CD4-positive, CD25-positive, alpha-beta regulatory T cell (primary cell): ENCODE measurements around the gene RFX1. TPM values are rescaled to one million over a fixed set of nuclear protein-coding genes. Genes with fewer than 3 reads are reported as not detected.

Experiments used
- ATAC-seq, 2 donors: fragments of 150-1000 bp; cut with Tn5 transposase; one replicate each; pipeline ENCODE4 v1.10.0; 2021; ENCODE audit warnings: low read depth in 2 of 2, moderate number of reproducible peaks in 2 of 2, moderate library complexity in 1 of 2
- DNase-seq, 3 donors: peaks; one replicate each; pipeline versions ENCODE4 v3.0.0 to v3.0.0-alpha.2; 2012 to 2022; ENCODE audit warnings: mixed read lengths in 1 of 3
- H3K27ac ChIP-seq: one replicate; pipeline ENCODE4 v1.7.0; 2013; ENCODE audit warnings: mild to moderate bottlenecking, low read length; ENCODE audit not compliant: insufficient read depth, poor library complexity, severe bottlenecking
- H3K27me3 ChIP-seq: one replicate; pipeline ENCODE4 v1.7.0; 2013; ENCODE audit warnings: low read length; ENCODE audit not compliant: control insufficient read depth, insufficient read depth
- H3K36me3 ChIP-seq: one replicate; pipeline ENCODE4 v1.7.0; 2013; ENCODE audit warnings: mild to moderate bottlenecking, low read length, moderate library complexity; ENCODE audit not compliant: control insufficient read depth, insufficient read depth
- H3K4me1 ChIP-seq: 2 replicates; pipeline ENCODE4 v1.7.0; 2013; ENCODE audit warnings: mild to moderate bottlenecking, low read length; ENCODE audit not compliant: insufficient read depth, control insufficient read depth, poor library complexity, severe bottlenecking
- H3K4me3 ChIP-seq: one replicate; pipeline ENCODE4 v1.7.0; 2013; ENCODE audit warnings: low read depth, mild to moderate bottlenecking, low read length, moderate library complexity
- H3K9me3 ChIP-seq, 2 experiments: 1 replicate in 1 of 2; 2 replicates in 1 of 2; pipeline ENCODE4 v1.7.0; 2013; ENCODE audit warnings: low read length in 2 of 2, mild to moderate bottlenecking in 1 of 2, moderate library complexity in 1 of 2; ENCODE audit not compliant: control insufficient read depth in 2 of 2
- H3K27ac Mint-ChIP-seq, 3 donors: one replicate each; pipeline ENCODE4 v1.8.0; 2020 to 2022; ENCODE audit warnings: mild to moderate bottlenecking in 3 of 3, mixed read lengths in 3 of 3, moderate library complexity in 2 of 3
- H3K27me3 Mint-ChIP-seq: one replicate; pipeline ENCODE4 v1.8.0; 2022; ENCODE audit warnings: mild to moderate bottlenecking, mixed read lengths
- H3K36me3 Mint-ChIP-seq: one replicate; pipeline ENCODE4 v1.8.0; 2020; ENCODE audit warnings: mixed read lengths
- H3K4me1 Mint-ChIP-seq, 4 donors: one replicate each; pipeline ENCODE4 v1.8.0; 2020 to 2022; ENCODE audit warnings: mixed read lengths in 4 of 4, mild to moderate bottlenecking in 1 of 4
- H3K4me3 Mint-ChIP-seq, 4 donors: one replicate each; pipeline ENCODE4 v1.8.0; 2020 to 2022; ENCODE audit warnings: mild to moderate bottlenecking in 4 of 4, mixed read lengths in 4 of 4, moderate library complexity in 3 of 4
- H3K9me3 Mint-ChIP-seq, 7 donors: one replicate each; pipeline ENCODE4 v1.8.0; 2020 to 2022; ENCODE audit warnings: mixed read lengths in 7 of 7, mild to moderate bottlenecking in 3 of 7, moderate library complexity in 2 of 7
- polyA plus RNA-seq, 4 donors: library from polyadenylated mRNA; unstranded; fragments of 300-500 nt; fragmentation: Illumina TruSeq; gene quantifications; one replicate each; pipeline ENCODE4 v1.2.3, GENCODE V29; 2021
- total RNA-seq: library from RNA; stranded (reverse); gene quantifications from one replicate; pipeline ENCODE4 v1.2.3, GENCODE V29; 2022

The RFX1 gene
- total and polyA plus RNA-seq, 5 donors from 2014 or later: 0.48 to 23.2 (median 1.1) TPM

DNA sequence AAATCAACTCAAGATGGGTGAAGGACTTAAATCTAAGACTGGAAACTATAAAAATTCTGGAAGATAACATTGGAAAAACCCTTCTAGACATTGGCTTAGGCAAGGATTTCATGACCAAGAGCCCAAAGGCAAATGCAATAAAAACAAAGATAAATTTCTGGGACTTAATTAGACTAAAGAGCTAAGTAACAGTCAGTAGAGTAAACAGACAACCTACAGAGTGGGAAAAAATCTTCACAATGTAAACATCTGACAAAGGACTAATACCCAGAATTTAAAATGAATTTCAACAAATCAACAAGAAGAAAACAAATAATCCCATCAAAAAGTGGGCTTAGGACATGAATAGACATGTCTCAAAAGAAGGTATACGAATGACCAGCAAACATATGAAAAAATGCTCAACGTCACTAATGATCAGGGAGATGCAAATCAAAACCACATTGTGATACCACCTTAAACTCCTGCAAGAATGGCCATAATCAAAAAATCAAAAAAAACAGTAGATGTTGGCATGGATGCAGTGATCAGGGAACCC is 6.3 kb upstream of the RFX1 start:
- Mint-ChIP-seq H3K4me1 (peaks cover 0 to 8% (median 3%) of the 10 kb centered on the region in 4 donors), H3K4me3 (peak overlapping the region in 1 of 4 donors; percentile 24), H3K36me3 (no peaks in the 10 kb centered on the region), H3K27me3 (no peaks in the 10 kb centered on the region), H3K9me3 (no peaks in the 10 kb centered on the region), H3K27ac (no peak overlapping the region)
- DNase-seq (no peak), ATAC-seq (no peak)
- Histone ChIP-seq H3K4me3 (no peak overlapping the region), H3K27ac (no peak overlapping the region), H3K36me3 (no peaks in the 10 kb centered on the region), H3K4me1 (peaks cover 4% of the 10 kb centered on the region), H3K27me3 (no peaks in the 10 kb centered on the region), H3K9me3 (no peaks in the 10 kb centered on the region)

DNA sequence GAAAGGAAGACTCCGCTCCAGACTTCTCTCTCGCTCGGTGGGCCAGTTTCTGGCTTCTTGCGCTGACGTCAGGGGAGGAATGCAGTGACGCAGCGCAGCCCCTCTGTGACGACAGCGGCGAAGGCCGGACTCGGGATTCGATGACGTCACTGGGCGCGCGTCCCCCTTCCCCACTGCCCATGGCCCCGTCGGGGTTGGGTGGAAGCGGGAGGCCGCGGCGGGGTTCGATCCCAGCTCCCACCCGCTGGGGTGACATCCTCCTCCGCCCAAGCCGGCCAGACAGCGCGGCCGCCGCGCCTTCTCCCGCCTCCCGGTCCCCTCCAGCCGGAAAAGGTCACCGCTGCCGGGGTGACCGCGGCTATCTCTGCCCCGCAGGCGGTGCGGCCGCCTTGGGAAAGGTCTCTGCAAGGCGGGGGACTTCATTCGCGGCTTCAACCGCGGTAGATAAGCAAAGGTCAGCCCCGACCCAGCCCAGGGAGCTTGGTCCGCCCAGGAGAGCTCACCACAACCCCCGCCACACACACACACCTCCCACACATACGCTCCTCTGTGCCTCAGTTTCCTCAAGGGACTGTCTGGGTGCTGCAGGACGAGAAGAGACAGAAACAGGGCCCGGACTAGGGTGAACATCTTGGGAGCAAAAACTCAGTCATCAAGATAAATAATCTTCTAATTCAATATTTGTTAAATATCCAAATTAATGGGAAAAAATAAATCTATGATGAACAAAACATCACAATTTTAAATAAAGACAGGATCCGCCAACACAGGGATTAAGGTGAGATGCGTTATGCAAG is 844 bp upstream of the RFX1 start:
- ATAC-seq: peak; percentile 0 to 6
- peaks cover 12 to 38% (median 29%) of the 10 kb centered on the region in 4 donors for H3K4me1 Mint-ChIP-seq
- no peaks in the 10 kb centered on the region for H3K27me3 ChIP-seq
- peak overlapping the region; percentile 77 for H3K4me3 ChIP-seq
- no peaks in the 10 kb centered on the region for H3K36me3 ChIP-seq
- H3K27me3 Mint-ChIP-seq: peaks cover 8% of the 10 kb centered on the region
- no peak for DNase-seq
- peak overlapping the region; percentile 100 for H3K27ac ChIP-seq
- no peaks in the 10 kb centered on the region for H3K9me3 Mint-ChIP-seq
- peak overlapping the region; percentile 98 to 99 (median 99) for H3K27ac Mint-ChIP-seq
- H3K36me3 Mint-ChIP-seq: no peaks in the 10 kb centered on the region
- no peaks in the 10 kb centered on the region for H3K9me3 ChIP-seq
- peak overlapping the region; percentile 89 to 96 (median 92) for H3K4me3 Mint-ChIP-seq
- peaks cover 42% of the 10 kb centered on the region for H3K4me1 ChIP-seq

DNA sequence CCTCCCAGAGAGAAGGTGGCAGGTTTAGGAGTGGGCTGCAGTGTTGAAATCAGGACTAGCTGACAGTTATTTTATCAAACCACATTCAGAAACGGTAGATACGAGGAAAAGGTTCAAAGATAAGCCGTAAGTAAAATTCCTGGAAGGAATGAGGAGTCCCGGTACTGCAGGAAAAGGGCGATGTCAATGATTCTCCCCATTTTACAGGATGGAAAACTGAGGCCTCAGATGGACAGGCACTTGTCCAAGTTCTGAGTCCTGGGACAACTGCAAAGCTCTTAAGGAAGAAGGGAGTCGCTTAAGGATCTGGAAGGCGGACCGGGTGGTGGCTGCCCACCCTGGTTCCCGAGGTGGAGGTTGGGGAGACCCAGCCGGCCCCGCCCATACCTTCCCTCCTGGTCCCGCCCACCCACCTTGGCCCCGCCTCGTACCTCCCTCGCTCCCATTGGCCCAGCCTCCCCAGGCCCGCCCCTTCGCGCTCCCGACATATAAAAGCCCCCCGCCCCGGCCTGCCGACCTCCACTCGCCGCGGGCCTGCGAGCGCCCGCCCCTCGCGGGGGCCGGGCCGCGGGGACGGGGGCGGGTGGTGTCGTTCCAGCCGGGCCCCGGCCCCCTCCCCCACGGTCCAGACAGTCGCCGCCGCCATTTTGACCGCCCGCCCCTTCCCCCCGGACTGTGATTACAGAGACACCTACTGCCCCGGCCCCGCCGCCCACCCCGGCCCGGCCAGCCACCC is 603 bp downstream of the RFX1 start:
- Mint-ChIP-seq H3K4me3 (peak overlapping the region; percentile 81 to 92 (median 90)), H3K27me3 (peaks cover 11% of the 10 kb centered on the region), H3K9me3 (no peaks in the 10 kb centered on the region), H3K4me1 (peaks cover 17 to 52% (median 34%) of the 10 kb centered on the region in 4 donors), H3K27ac (peak overlapping the region; percentile 87 to 98 (median 95)), H3K36me3 (peaks cover 3% of the 10 kb centered on the region)
- H3K27ac ChIP-seq: peak overlapping the region; percentile 100
- no peaks in the 10 kb centered on the region for H3K27me3 ChIP-seq
- DNase-seq (peak; percentile 88 to 90 (median 89)), ATAC-seq (peak; percentile 43 to 44)
- no peaks in the 10 kb centered on the region for H3K36me3 ChIP-seq
- H3K4me3 ChIP-seq: peak overlapping the region; percentile 81
- no peaks in the 10 kb centered on the region for H3K9me3 ChIP-seq
- H3K4me1 ChIP-seq: peaks cover 57% of the 10 kb centered on the region

DNA sequence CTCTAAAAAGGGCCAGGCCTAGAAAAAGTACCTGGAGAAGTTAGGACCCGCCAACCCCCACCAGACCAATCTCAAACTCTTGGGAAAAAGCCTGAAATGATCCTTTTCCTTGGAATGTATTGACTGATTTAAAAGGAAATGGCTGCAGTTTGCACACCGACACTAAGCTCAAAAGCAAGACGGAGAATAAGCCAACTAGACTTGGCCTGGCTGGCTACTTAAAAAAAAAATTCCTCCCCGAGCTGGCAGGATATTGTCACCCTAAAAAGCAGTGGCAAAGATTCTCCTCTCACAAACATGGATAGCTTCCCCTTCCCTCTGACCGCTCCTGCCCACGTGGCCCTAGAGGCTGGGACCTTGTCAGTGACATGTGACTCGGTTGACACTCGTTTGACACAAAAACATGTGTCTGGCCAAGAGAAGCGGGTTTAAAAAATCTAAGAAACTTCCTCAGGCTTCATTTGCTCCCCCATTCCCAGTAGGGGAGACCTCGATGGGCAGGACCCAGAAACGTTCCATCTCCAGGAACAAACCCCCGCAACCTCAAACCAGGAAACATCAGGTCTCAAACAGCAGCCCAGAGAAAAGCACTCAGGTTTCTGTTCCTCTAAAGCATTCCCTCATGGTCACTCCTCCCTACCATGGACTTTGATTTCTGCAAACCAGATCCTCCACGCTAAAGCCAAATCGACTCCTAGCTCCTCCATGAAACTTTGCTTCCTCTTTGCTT is 1.3 kb downstream of the RFX1 start:
- Histone ChIP-seq H3K9me3 (no peaks in the 10 kb centered on the region), H3K36me3 (no peaks in the 10 kb centered on the region), H3K4me3 (peak overlapping the region; percentile 81), H3K4me1 (peaks cover 61% of the 10 kb centered on the region), H3K27me3 (no peaks in the 10 kb centered on the region), H3K27ac (peak overlapping the region; percentile 100)
- peaks cover 3% of the 10 kb centered on the region for H3K36me3 Mint-ChIP-seq
- no peak for DNase-seq
- peaks cover 11% of the 10 kb centered on the region for H3K27me3 Mint-ChIP-seq
- peak overlapping the region; percentile 81 to 91 (median 88) for H3K4me3 Mint-ChIP-seq
- no peak for ATAC-seq
- H3K9me3 Mint-ChIP-seq: no peaks in the 10 kb centered on the region
- H3K27ac Mint-ChIP-seq: peak overlapping the region; percentile 87 to 98 (median 95)
- H3K4me1 Mint-ChIP-seq: peaks cover 17 to 60% (median 37%) of the 10 kb centered on the region in 4 donors

DNA sequence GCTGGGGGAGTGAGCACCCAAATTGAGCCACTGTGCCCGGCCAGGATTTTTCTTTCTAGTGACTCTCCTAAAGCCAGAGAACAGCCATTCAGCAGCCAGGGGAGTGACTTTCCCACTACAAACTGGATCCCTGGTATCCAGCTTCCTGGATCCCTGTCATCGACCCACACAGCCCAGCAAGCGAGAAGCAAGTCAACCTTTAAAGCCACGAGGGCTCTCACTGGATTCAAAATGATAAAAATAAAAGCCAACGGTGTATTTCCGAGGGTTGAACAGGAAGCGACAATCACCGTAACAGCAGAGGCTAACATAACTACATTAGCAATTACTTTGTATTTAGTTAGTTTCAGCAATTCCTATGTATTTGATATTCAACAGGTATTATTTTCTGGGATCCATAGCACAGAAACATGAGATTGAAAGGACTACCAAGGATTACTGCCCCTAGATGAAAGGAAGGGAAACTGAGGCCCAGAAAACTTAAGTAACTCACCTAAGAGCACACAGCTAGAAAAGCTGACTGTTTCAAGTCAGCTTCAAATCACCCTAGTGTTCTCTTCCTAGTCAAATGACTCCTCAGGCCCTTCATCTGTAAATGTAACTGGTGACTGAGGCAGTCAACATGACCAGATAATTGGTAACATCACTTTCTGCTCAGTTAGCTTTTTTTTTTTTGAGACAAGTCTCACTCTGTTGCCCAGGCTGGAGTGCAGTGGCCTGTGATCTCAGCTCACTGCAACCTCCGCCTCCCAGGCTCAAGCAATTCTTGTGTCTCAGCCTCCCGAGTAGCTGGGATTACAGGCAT is 2.7 kb downstream of the RFX1 start:
- H3K4me1 ChIP-seq: peaks cover 61% of the 10 kb centered on the region
- peaks cover 0 to 2% (median 0%) of the 10 kb centered on the region in 7 donors for H3K9me3 Mint-ChIP-seq
- peak overlapping the region; percentile 94 to 98 (median 97) for H3K27ac Mint-ChIP-seq
- peak overlapping the region; percentile 76 to 84 (median 80) for H3K4me3 Mint-ChIP-seq
- H3K36me3 Mint-ChIP-seq: peaks cover 7% of the 10 kb centered on the region
- no peaks in the 10 kb centered on the region for H3K27me3 ChIP-seq
- H3K4me3 ChIP-seq: peak overlapping the region; percentile 70
- H3K27ac ChIP-seq: peak overlapping the region; percentile 86
- H3K9me3 ChIP-seq: peaks cover 0 to 5% of the 10 kb centered on the region in 2 experiments
- no peaks in the 10 kb centered on the region for H3K36me3 ChIP-seq
- ATAC-seq: no peak
- peaks cover 17 to 65% (median 40%) of the 10 kb centered on the region in 4 donors for H3K4me1 Mint-ChIP-seq
- DNase-seq: peak in 2 of 3 donors; percentile 54 to 75
- H3K27me3 Mint-ChIP-seq: peaks cover 11% of the 10 kb centered on the region

DNA sequence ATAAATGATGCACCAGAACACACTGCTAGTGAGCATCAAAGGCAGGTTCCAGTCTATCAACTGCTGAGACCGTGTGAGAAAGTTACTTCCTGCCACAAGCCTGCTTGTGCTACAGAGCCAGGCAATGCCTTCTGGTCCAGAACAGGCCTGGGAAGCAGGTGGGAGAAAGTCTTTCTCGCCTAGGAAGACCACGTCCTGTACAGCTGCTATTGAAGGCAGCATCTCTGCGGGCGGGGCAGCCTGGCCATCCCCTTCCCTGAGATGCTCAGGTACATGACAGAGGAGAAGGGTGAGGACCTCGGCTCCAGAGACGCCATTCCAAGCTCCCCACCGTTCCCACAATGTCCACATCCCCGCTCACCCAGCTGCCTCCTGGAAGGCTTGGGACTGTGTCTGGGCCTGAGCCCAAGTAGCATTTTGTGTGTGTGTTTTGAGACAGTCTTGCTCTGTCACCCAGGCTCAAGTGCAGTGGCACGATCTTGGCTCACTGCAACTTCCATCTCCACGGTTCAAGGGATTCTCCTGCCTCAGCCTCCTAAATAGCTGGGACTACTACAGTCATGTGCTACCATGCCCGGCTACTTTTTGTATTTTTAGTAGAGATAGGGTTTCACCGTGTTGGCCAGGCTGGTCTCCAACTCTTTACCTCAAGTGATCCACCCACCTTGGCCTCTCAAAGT is 3.4 kb downstream of the RFX1 start:
- Mint-ChIP-seq H3K4me3 (peak overlapping the region; percentile 76 to 84 (median 80)), H3K4me1 (peaks cover 17 to 73% (median 40%) of the 10 kb centered on the region in 4 donors), H3K36me3 (peaks cover 7% of the 10 kb centered on the region), H3K9me3 (peaks cover 0 to 2% (median 0%) of the 10 kb centered on the region in 7 donors), H3K27me3 (peaks cover 11% of the 10 kb centered on the region), H3K27ac (peak overlapping the region; percentile 94 to 98 (median 97))
- ATAC-seq (no peak), DNase-seq (peak in 1 of 3 donors; percentile 79)
- Histone ChIP-seq H3K4me1 (peaks cover 61% of the 10 kb centered on the region), H3K9me3 (peaks cover 0 to 5% of the 10 kb centered on the region in 2 experiments), H3K27me3 (no peaks in the 10 kb centered on the region), H3K36me3 (peaks cover 1% of the 10 kb centered on the region), H3K27ac (peak overlapping the region; percentile 86), H3K4me3 (peak overlapping the region; percentile 70)
